HEK293 (cell line): Measurements from ENCODE around the gene DISC1.

ENCODE experiments used
- CTCF ChIP-seq: fragments of 450-650 bp; formaldehyde crosslinking; IDR thresholded peaks from 2 replicates; pipeline ENCODE4 v1.5.1; 2016; ENCODE audit warnings: missing biosample characterization, missing genetic modification characterization
- ELK4 ChIP-seq: IDR thresholded peaks from 2 replicates; pipeline ENCODE4 v1.6.1; 2011; ENCODE audit warnings: mild to moderate bottlenecking, low read depth, low read length, borderline replicate concordance
- PBX3 ChIP-seq: sonication (generic); formaldehyde crosslinking; IDR thresholded peaks from 2 replicates; pipeline ENCODE4 v1.8.1; 2022; ENCODE audit warnings: mild to moderate bottlenecking, moderate library complexity, missing genetic modification reagents
- ZBTB6 ChIP-seq: fragments of 450-650 bp; formaldehyde crosslinking; IDR thresholded peaks from 2 replicates; pipeline ENCODE4 v1.5.1; 2017; ENCODE audit warnings: missing biosample characterization, missing genetic modification characterization
- ZNF23 ChIP-seq: fragments of 450-650 bp; formaldehyde crosslinking; IDR thresholded peaks from 2 replicates; pipeline ENCODE4 v1.5.1; 2016; ENCODE audit warnings: missing biosample characterization, missing genetic modification characterization, borderline replicate concordance
- ZNF24 ChIP-seq: fragments of 450-650 bp; formaldehyde crosslinking; IDR thresholded peaks from 2 replicates; pipeline ENCODE4 v1.5.1; 2016; ENCODE audit warnings: missing biosample characterization, missing genetic modification characterization
- ZNF280D ChIP-seq: fragments of 450-650 bp; formaldehyde crosslinking; IDR thresholded peaks from 2 replicates; pipeline ENCODE4 v1.5.1; 2016; ENCODE audit warnings: missing biosample characterization, missing genetic modification characterization
- ZNF350 ChIP-seq: fragments of 450-650 bp; formaldehyde crosslinking; IDR thresholded peaks from 2 replicates; pipeline ENCODE4 v1.5.0; 2017; ENCODE audit warnings: missing biosample characterization, mild to moderate bottlenecking, missing genetic modification characterization

GRCh38 chr1:231722356-231722755 is 95.8 kb downstream of the DISC1 start:
- TF ChIP-seq CTCF (tag by site-specific recombination) (no peak), PBX3 (CRISPR knock-in tag) (no peak), ZNF24 (no peak), ZNF23 (tag by site-specific recombination) (no peak), ELK4 (no peak), ZNF350 (tag by site-specific recombination) (no peak), ZNF280D (tag by site-specific recombination) (no peak), ZBTB6 (no peak)
